DND-41 (cell line): ENCODE data around the gene TMA7.
A peak's percentile ranks its signal among the peaks of the same experiment; 100 is the strongest.

ENCODE experiments used
- ATAC-seq: fragments of 200-7000 bp; cut with Tn5 transposase; 3 replicates; pipeline ENCODE4 v1.9.1; 2021; ENCODE audit warnings: low read depth; ENCODE audit not compliant: insufficient read depth
- DNase-seq: peaks from one replicate; pipeline ENCODE4 v3.0.0-alpha.2; 2020
- H2AFZ ChIP-seq: 2 replicates; pipeline ENCODE4 v1.6.0; 2012; ENCODE audit warnings: low read depth, low read length
- H3K27ac ChIP-seq: 2 replicates; pipeline ENCODE4 v1.5.1; 2012; ENCODE audit warnings: low read length, inconsistent platforms
- H3K27me3 ChIP-seq: fragments of 200-600 bp; sonication (generic); 2 replicates; pipeline ENCODE4 v1.6.0; 2012; ENCODE audit warnings: low read length, mild to moderate bottlenecking, inconsistent platforms; ENCODE audit not compliant: insufficient read depth, poor library complexity
- H3K36me3 ChIP-seq: 2 replicates; pipeline ENCODE4 v1.5.1; 2012; ENCODE audit warnings: low read length, inconsistent platforms; ENCODE audit not compliant: insufficient read depth
- H3K4me1 ChIP-seq: 2 replicates; pipeline ENCODE4 v1.5.1; 2012; ENCODE audit warnings: mild to moderate bottlenecking, low read length; ENCODE audit not compliant: insufficient read depth
- H3K4me2 ChIP-seq: 2 replicates; pipeline ENCODE4 v1.6.0; 2012; ENCODE audit warnings: mild to moderate bottlenecking, moderate library complexity, low read length, inconsistent platforms; ENCODE audit not compliant: insufficient read depth
- H3K4me3 ChIP-seq, 2 experiments: fragments of 200-600 bp in 1 of 2; shearing (Covaris generic) in 1 of 2; 2 replicates each; pipeline ENCODE4 v1.5.1; 2012 to 2016; ENCODE audit warnings: inconsistent platforms in 2 of 2, low read length in 2 of 2, mild to moderate bottlenecking in 2 of 2, low read depth in 1 of 2, moderate library complexity in 1 of 2
- H3K79me2 ChIP-seq: 2 replicates; pipeline ENCODE4 v1.6.0; 2012; ENCODE audit warnings: low read length, inconsistent platforms; ENCODE audit not compliant: insufficient read depth
- H3K9ac ChIP-seq: 2 replicates; pipeline ENCODE4 v1.6.0; 2012; ENCODE audit warnings: low read depth, mild to moderate bottlenecking, inconsistent platforms, low read length, moderate library complexity
- H3K9me3 ChIP-seq: 2 replicates; pipeline ENCODE4 v1.5.1; 2012; ENCODE audit warnings: low read length, moderate library complexity, mild to moderate bottlenecking, inconsistent platforms; ENCODE audit not compliant: insufficient read depth, severe bottlenecking
- H4K20me1 ChIP-seq: 2 replicates; pipeline ENCODE4 v1.6.0; 2012; ENCODE audit warnings: low read length; ENCODE audit not compliant: insufficient read depth
- EZH2 ChIP-seq: IDR thresholded peaks from 3 replicates; pipeline ENCODE4 v1.6.1; 2012; ENCODE audit warnings: borderline replicate concordance, low read depth, mild to moderate bottlenecking, moderate library complexity, low read length, inconsistent platforms; ENCODE audit not compliant: severe bottlenecking
- TF ChIP-seq, protein P1 (sequence below): IDR thresholded peaks from 2 replicates; pipeline ENCODE4 v1.5.1; 2012; ENCODE audit warnings: borderline replicate concordance, low read length, moderate library complexity, mild to moderate bottlenecking; ENCODE audit not compliant: poor library complexity, severe bottlenecking; ENCODE audit errors: extremely low read depth

TMA7 gene

DNA sequence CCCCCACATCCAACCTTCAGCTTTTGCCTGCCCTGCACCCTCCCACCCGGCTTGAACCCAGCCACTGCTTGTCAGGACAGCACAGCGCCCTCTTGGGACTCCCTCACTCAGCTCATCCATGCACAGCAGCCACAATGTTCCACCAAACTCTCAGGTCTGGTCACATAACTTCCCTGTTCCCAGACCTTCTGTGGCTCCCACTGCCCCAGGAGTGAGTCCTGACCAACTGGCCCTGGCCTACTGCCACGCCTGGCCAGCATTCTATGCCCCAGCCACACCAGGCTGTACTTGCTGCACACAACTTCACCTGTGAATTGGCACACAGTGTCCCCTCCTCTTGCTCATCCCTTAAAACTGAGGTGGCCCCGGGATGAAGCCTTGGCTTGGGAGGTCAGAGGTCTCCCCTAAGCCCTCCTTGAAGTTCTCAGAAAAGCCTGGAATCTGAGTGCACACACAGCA, 31.2 kb upstream of the TMA7 start:
- H3K27ac ChIP-seq = no peak overlapping the region
- H3K9ac ChIP-seq = no peak overlapping the region
- DNase-seq (no peak), ATAC-seq (no peak)
- TF ChIP-seq, protein P1, sequence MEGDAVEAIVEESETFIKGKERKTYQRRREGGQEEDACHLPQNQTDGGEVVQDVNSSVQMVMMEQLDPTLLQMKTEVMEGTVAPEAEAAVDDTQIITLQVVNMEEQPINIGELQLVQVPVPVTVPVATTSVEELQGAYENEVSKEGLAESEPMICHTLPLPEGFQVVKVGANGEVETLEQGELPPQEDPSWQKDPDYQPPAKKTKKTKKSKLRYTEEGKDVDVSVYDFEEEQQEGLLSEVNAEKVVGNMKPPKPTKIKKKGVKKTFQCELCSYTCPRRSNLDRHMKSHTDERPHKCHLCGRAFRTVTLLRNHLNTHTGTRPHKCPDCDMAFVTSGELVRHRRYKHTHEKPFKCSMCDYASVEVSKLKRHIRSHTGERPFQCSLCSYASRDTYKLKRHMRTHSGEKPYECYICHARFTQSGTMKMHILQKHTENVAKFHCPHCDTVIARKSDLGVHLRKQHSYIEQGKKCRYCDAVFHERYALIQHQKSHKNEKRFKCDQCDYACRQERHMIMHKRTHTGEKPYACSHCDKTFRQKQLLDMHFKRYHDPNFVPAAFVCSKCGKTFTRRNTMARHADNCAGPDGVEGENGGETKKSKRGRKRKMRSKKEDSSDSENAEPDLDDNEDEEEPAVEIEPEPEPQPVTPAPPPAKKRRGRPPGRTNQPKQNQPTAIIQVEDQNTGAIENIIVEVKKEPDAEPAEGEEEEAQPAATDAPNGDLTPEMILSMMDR = peak; percentile 36
- no peak for TF ChIP-seq EZH2
- no peaks in the 10 kb centered on the region for H3K4me1 ChIP-seq
- H3K4me2 ChIP-seq = no peak overlapping the region
- H3K79me2 ChIP-seq = no peaks in the 10 kb centered on the region
- H3K27me3 ChIP-seq = no peaks in the 10 kb centered on the region
- no peaks in the 10 kb centered on the region for H3K36me3 ChIP-seq
- H3K4me3 ChIP-seq = no peak overlapping the region
- no peak overlapping the region for H2AFZ ChIP-seq
- peaks cover 8% of the 10 kb centered on the region; the same call in 1 of the 2 replicates for H4K20me1 ChIP-seq
- no peaks in the 10 kb centered on the region for H3K9me3 ChIP-seq

DNA sequence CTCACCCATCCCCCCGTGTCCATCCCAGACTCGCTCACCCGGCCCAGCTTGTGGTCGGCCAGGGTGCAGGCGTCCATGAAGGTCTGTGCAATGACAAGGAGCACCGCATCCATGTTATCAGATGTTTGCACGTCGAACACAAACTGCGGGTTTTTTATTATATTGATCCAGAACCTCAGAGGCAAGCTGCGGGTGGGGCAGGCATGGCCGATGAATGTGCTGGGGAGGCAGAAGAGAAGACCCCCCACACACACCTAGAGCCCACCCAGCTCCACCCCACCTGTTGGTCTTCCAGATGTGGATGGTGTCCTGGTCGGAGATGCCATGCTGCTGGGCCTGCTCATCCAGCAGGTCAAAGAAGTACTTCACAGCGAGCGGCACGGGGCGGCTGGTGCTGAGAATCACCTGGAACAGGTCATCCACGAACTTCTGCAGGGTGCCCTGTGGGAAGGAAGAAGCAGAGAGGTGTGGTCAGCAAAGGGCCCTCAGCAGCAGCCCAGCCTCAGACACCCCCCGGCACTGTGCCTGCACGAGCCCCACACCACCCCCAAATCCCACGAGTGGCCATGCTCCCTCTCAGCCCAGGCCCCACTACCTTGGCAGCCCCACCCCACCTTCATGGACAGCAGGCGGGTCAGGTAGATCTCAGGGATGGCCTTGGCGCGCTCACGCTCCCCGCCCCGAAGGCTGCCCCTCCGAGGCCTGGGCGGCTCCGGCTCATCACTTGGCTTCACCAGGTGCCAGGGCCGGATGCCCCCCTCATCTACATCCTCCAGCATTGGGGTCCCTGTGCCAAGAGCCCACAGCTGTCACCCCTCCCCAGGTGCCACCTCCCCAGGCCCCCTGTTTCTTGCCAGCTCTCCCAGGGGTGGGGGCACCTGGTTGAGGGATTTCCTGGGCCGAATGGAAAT, 30.5 kb upstream of the TMA7 start:
- no peak for TF ChIP-seq EZH2
- TF ChIP-seq, protein P1 = no peak
- no peaks in the 10 kb centered on the region for H3K27me3 ChIP-seq
- H4K20me1 ChIP-seq = peaks cover 8% of the 10 kb centered on the region; the same call in 1 of the 2 replicates
- DNase-seq (no peak), ATAC-seq (no peak)
- no peaks in the 10 kb centered on the region for H3K4me1 ChIP-seq
- H3K4me3 ChIP-seq = no peak overlapping the region
- H3K79me2 ChIP-seq = no peaks in the 10 kb centered on the region
- no peak overlapping the region for H3K27ac ChIP-seq
- H3K9me3 ChIP-seq = no peaks in the 10 kb centered on the region
- no peak overlapping the region for H3K4me2 ChIP-seq
- H3K9ac ChIP-seq = no peak overlapping the region
- H3K36me3 ChIP-seq = no peaks in the 10 kb centered on the region
- no peak overlapping the region for H2AFZ ChIP-seq

DNA sequence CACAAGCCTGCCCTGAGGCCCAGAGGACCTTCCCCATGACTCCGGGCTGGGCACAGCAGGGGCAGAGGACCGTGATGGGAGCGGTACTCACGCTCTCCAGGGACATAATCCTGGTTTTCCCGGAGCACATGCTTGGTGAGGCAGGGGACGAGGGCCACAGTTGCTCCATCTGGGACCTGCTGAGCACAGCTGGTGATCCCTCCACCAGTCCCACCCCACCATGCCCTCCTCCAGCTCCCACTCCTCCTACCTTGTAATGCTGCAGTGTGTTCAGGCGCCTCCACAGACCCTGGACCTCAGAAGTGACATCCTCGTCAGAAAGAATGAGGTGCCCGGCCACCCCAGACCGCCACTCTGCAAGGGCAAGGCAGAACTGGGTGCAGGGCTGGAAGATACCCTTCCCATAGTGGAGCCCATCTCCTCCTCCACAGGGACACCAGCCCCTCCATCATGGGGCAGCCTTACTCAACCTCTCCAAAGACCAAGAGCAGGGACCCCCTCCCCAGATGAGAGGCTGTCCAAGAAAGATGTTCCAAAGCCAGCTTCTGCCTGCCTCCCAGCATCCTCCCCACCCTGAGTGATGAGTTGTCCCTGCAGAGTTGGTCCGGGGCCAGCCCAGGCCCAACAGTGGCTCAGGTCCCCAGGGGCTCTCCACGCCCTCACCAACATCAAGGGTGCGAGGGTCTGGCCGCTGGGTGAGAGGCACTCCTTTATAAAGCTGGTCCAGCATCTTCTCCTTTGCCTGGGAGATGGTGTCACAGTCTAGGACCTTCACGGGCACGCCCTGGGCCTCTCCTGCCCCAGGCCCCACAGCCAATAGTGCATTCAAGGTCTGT, 29.6 kb upstream of the TMA7 start:
- TF ChIP-seq, protein P1 = no peak
- TF ChIP-seq EZH2 = no peak
- Histone ChIP-seq H3K79me2 (no peaks in the 10 kb centered on the region), H3K36me3 (no peaks in the 10 kb centered on the region), H4K20me1 (peaks cover 3% of the 10 kb centered on the region; the same call in 1 of the 2 replicates), H2AFZ (no peak overlapping the region), H3K4me3 (no peak overlapping the region), H3K27ac (no peak overlapping the region), H3K4me1 (no peaks in the 10 kb centered on the region), H3K4me2 (no peak overlapping the region), H3K9me3 (no peaks in the 10 kb centered on the region), H3K27me3 (no peaks in the 10 kb centered on the region), H3K9ac (no peak overlapping the region)
- no peak for ATAC-seq
- DNase-seq = no peak
